Measurements from ENCODE around the gene INAFM1. TPM values are rescaled to one million over a fixed set of nuclear protein-coding genes. Genes with fewer than 3 reads are reported as not detected.

Gene INAFM1
- total and polyA plus RNA-seq, 4 donors = 1.5 to 2.5 (median 1.9) TPM

GRCh38 chr19:47239610-47240296 lies 34.9 kb upstream of the INAFM1 start:
- peaks cover 0 to 8% (median 6%) of the 10 kb centered on the region in 4 donors for H3K4me1 ChIP-seq (ENCODE audit: control insufficient read depth in 4 of 4, insufficient read depth in 4 of 4, low read length in 3 of 4)
- DNase-seq (ENCODE audit: low spot score) = no peak
- no peak overlapping the region for H3K27ac ChIP-seq (ENCODE audit: low read depth in 1 of 2, low read length in 2 of 2)
- no peak overlapping the region for H3K9ac ChIP-seq (ENCODE audit: low read depth in 1 of 2, low read length in 2 of 2)
- H3K36me3 ChIP-seq (ENCODE audit: control insufficient read depth in 4 of 4, insufficient read depth in 3 of 4, low read depth in 1 of 4, low read length in 3 of 4) = no peaks in the 10 kb centered on the region
- no peak for TF ChIP-seq HNF4A (conservative IDR thresholded peaks at IDR 0.05)
- TF ChIP-seq, protein P1, sequence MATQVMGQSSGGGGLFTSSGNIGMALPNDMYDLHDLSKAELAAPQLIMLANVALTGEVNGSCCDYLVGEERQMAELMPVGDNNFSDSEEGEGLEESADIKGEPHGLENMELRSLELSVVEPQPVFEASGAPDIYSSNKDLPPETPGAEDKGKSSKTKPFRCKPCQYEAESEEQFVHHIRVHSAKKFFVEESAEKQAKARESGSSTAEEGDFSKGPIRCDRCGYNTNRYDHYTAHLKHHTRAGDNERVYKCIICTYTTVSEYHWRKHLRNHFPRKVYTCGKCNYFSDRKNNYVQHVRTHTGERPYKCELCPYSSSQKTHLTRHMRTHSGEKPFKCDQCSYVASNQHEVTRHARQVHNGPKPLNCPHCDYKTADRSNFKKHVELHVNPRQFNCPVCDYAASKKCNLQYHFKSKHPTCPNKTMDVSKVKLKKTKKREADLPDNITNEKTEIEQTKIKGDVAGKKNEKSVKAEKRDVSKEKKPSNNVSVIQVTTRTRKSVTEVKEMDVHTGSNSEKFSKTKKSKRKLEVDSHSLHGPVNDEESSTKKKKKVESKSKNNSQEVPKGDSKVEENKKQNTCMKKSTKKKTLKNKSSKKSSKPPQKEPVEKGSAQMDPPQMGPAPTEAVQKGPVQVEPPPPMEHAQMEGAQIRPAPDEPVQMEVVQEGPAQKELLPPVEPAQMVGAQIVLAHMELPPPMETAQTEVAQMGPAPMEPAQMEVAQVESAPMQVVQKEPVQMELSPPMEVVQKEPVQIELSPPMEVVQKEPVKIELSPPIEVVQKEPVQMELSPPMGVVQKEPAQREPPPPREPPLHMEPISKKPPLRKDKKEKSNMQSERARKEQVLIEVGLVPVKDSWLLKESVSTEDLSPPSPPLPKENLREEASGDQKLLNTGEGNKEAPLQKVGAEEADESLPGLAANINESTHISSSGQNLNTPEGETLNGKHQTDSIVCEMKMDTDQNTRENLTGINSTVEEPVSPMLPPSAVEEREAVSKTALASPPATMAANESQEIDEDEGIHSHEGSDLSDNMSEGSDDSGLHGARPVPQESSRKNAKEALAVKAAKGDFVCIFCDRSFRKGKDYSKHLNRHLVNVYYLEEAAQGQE (IDR thresholded peaks at IDR 0.05) = no peak
- TF ChIP-seq YY1 (IDR thresholded peaks at IDR 0.05) = no peak
- no peak for TF ChIP-seq RXRA (IDR thresholded peaks at IDR 0.05)
- TF ChIP-seq, protein P2, sequence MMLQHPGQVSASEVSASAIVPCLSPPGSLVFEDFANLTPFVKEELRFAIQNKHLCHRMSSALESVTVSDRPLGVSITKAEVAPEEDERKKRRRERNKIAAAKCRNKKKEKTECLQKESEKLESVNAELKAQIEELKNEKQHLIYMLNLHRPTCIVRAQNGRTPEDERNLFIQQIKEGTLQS (IDR thresholded peaks at IDR 0.05) = no peak
- no peak for TF ChIP-seq SP1 (IDR thresholded peaks at IDR 0.05)
- TF ChIP-seq, protein P3, sequence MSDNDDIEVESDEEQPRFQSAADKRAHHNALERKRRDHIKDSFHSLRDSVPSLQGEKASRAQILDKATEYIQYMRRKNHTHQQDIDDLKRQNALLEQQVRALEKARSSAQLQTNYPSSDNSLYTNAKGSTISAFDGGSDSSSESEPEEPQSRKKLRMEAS (IDR thresholded peaks at IDR 0.05) = no peak
- no peak for TF ChIP-seq EGR1 (IDR thresholded peaks at IDR 0.05; ENCODE audit: low read depth in 2 of 2)
- TF ChIP-seq CTCF (IDR thresholded peaks at IDR 0.05; ENCODE audit: low read depth, low read length, missing input control) = no peak
- TF ChIP-seq GABPA (IDR thresholded peaks at IDR 0.05 in 1 of 2, conservative IDR thresholded peaks at IDR 0.05 in 1 of 2) = no peak
- no peak for TF ChIP-seq TAF1 (conservative IDR thresholded peaks at IDR 0.05)
- TF ChIP-seq HNF4G (IDR thresholded peaks at IDR 0.05) = no peak
- peaks cover 0 to 4% (median 0%) of the 10 kb centered on the region in 4 donors for H3K27me3 ChIP-seq (ENCODE audit: control insufficient read depth in 4 of 4, insufficient read depth in 4 of 4, low read length in 3 of 4)
- peak overlapping the region in 1 of 3 donors; percentile 16 for H3K4me3 ChIP-seq (ENCODE audit: low read depth in 1 of 3, low read length in 3 of 3)
- WGBS = 5% methylated on average over 62 of the region's 62 CpGs
- no peaks in the 10 kb centered on the region for H3K9me3 ChIP-seq (ENCODE audit: control insufficient read depth in 4 of 4, low read length in 3 of 4)

DNA sequence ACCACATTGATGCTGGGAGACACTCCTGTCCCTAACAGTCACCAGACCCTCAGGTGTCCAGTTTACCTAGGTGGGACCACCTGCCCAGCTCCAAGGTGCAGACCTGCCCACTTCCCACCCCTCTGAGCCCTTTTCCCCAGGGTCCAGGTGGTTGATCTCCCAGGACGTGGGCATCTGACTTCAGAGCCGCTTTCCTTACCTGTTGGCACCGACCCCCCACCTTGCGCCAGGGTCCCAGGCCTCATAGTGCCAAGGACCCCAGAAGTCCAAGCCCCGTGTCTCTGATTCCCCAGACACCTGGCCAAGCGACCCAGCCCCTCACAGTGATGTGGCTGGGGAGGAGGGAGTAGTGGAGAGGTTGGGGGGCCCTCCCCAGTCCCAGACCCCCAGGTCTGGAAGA lies 34.1 kb upstream of the INAFM1 start:
- Histone ChIP-seq H3K36me3 (ENCODE audit: control insufficient read depth in 4 of 4, insufficient read depth in 3 of 4, low read depth in 1 of 4, low read length in 3 of 4) (no peaks in the 10 kb centered on the region), H3K9me3 (ENCODE audit: control insufficient read depth in 4 of 4, low read length in 3 of 4) (no peaks in the 10 kb centered on the region), H3K4me3 (ENCODE audit: low read depth in 1 of 3, low read length in 3 of 3) (no peak overlapping the region), H3K9ac (ENCODE audit: low read depth in 1 of 2, low read length in 2 of 2) (no peak overlapping the region), H3K4me1 (ENCODE audit: control insufficient read depth in 4 of 4, insufficient read depth in 4 of 4, low read length in 3 of 4) (peaks cover 0 to 8% (median 6%) of the 10 kb centered on the region in 4 donors), H3K27ac (ENCODE audit: low read depth in 1 of 2, low read length in 2 of 2) (no peak overlapping the region), H3K27me3 (ENCODE audit: control insufficient read depth in 4 of 4, insufficient read depth in 4 of 4, low read length in 3 of 4) (peaks cover 0 to 4% (median 0%) of the 10 kb centered on the region in 4 donors)
- no peak for DNase-seq (ENCODE audit: low spot score)
- WGBS = 56% methylated on average over 6 of the region's 6 CpGs
- TF ChIP-seq, protein P3 (IDR thresholded peaks at IDR 0.05) = no peak
- TF ChIP-seq HNF4A (conservative IDR thresholded peaks at IDR 0.05) (no peak), YY1 (IDR thresholded peaks at IDR 0.05) (no peak), JUND (IDR thresholded peaks at IDR 0.05) (no peak), RXRA (IDR thresholded peaks at IDR 0.05) (no peak), GABPA (IDR thresholded peaks at IDR 0.05 in 1 of 2, conservative IDR thresholded peaks at IDR 0.05 in 1 of 2) (no peak), FOXA1 (IDR thresholded peaks at IDR 0.05) (no peak), NR2F2 (IDR thresholded peaks at IDR 0.05) (no peak), CTCF (IDR thresholded peaks at IDR 0.05; ENCODE audit: low read depth, low read length, missing input control) (no peak), FOXA2 (IDR thresholded peaks at IDR 0.05) (no peak), RAD21 (IDR thresholded peaks at IDR 0.05) (no peak)
- TF ChIP-seq, protein P1 (IDR thresholded peaks at IDR 0.05) = no peak

Measured in liver (tissue), 9 donors.